Spleen (tissue), 11 donors: ENCODE data around the gene NEURL1. TPM values are rescaled to one million over a fixed set of nuclear protein-coding genes. Genes with fewer than 3 reads are reported as not detected.

Experiments used
- DNase-seq: peaks from one replicate; pipeline ENCODE4 v3.0.0-alpha.2; 2020
- H3K27ac ChIP-seq, 8 donors: fragments of 200-600 bp; sonication (generic) in 7 of 8; 1 replicate in 4 of 8; 2 replicates in 4 of 8; pipeline versions ENCODE4 v1.5.0 to v1.8.0; 2016 to 2021; ENCODE audit warnings: inconsistent platforms in 4 of 8, mild to moderate bottlenecking in 4 of 8, moderate library complexity in 1 of 8
- H3K27me3 ChIP-seq, 7 donors: fragments of 200-600 bp; sonication (generic) in 6 of 7; replicated peaks in 1 of 7; 1 replicate in 4 of 7; 2 replicates in 3 of 7; pipeline versions ENCODE4 v1.5.0 to v1.8.0; 2016 to 2021; ENCODE audit warnings: inconsistent platforms in 3 of 7, mild to moderate bottlenecking in 1 of 7
- H3K36me3 ChIP-seq, 6 donors: fragments of 200-600 bp; sonication (generic) in 5 of 6; 1 replicate in 4 of 6; 2 replicates in 2 of 6; pipeline versions ENCODE4 v1.5.0 to v1.8.0; 2016 to 2021; ENCODE audit warnings: inconsistent platforms in 2 of 6
- H3K4me1 ChIP-seq, 6 donors: fragments of 200-600 bp; sonication (generic) in 5 of 6; 1 replicate in 3 of 6; 2 replicates in 3 of 6; pipeline versions ENCODE4 v1.5.0 to v1.8.0; 2016 to 2021; ENCODE audit warnings: inconsistent platforms in 3 of 6
- H3K4me3 ChIP-seq, 8 donors: fragments of 200-600 bp; sonication (generic) in 7 of 8; 1 replicate in 4 of 8; 2 replicates in 4 of 8; pipeline versions ENCODE4 v1.5.0 to v1.8.0; 2016 to 2021; ENCODE audit warnings: inconsistent platforms in 4 of 8, mild to moderate bottlenecking in 4 of 8, moderate library complexity in 2 of 8
- H3K9me3 ChIP-seq, 8 donors: fragments of 200-600 bp; sonication (generic) in 7 of 8; 1 replicate in 4 of 8; 2 replicates in 4 of 8; pipeline versions ENCODE4 v1.5.0 to v1.8.0; 2016 to 2021; ENCODE audit warnings: inconsistent platforms in 4 of 8
- POLR2A ChIP-seq, 3 donors: fragments of 450-650 bp; IDR thresholded peaks; one replicate each; pipeline ENCODE4 v1.5.1; 2017; ENCODE audit warnings: antibody characterized with exemption in 3 of 3, mild to moderate bottlenecking in 1 of 3
- POLR2AphosphoS5 ChIP-seq, 3 donors: sonication (generic); formaldehyde crosslinking; IDR thresholded peaks; one replicate each; pipeline ENCODE4 v1.5.1; 2017; ENCODE audit warnings: antibody characterized with exemption in 3 of 3
- WGBS, 5 donors: extraction: QIAGEN DNeasy Blood & Tissue Kit in 3 of 5; methylation state at CpG; one replicate each; pipeline versions ENCODE4 v1.1.5 to v1.1.7; 2013 to 2018; 5-methylcytosine and 5-hydroxymethylcytosine counted together
- intact Hi-C: fragments of 100-400 bp; cut with DNase I; formaldehyde crosslinking; loops from one replicate; pipeline ENCODE4 v1.15.0; 2023; ENCODE audit warnings: low total_unique reads
- polyA plus RNA-seq, 3 donors: library from polyadenylated mRNA; stranded (reverse); fragments of 200-250 nt; gene quantifications; one replicate each; pipeline ENCODE4 v1.2.1, GENCODE V29; 2013
- total RNA-seq, 7 donors: library from RNA; depleted of rRNA in 3 of 7; stranded (reverse); fragments of >200 nt in 3 of 7; fragmentation: NEBNext Ultra II Directional in 4 of 7; extraction: Animal tissue kit (Norgen Biotek cat#: 25700) in 4 of 7; gene quantifications; one replicate each; pipeline versions ENCODE4 v1.1.0 to v1.2.1, GENCODE V29; 2016 to 2021
- TF ChIP-seq, protein P1 (sequence below), 11 experiments: fragments of 200-600 bp in 7 of 11; fragments of 450-650 bp in 4 of 11; sonication (generic) in 4 of 11; IDR thresholded peaks in 8 of 11; conservative IDR thresholded peaks in 3 of 11; 1 replicate in 7 of 11; 2 replicates in 4 of 11; pipeline versions ENCODE4 v1.4.0 to v1.8.0; 2016 to 2021; ENCODE audit warnings: antibody characterized with exemption in 11 of 11, inconsistent platforms in 4 of 11, mild to moderate bottlenecking in 1 of 11
- donor health status: healthy with polysubstance abuse.
- donor health status: DM: no; HTN: no; CAD: no; lungs with moderate emphysema.
- donor health status: DM: no; HTN: no; CAD: no.
- donor health status: Bipolar disorder and iron deficiency.
- donor health status: healthy.
- donor health status: DM: no; HTN: no; CAD: no.
- donor health status: DM: yes; HTN: yes; CAD: no.

Gene NEURL1
- total and polyA plus RNA-seq, 10 donors, result 0.43 to 3.6 (median 2.3) TPM

GRCh38 chr10:103590744-103591291, 97.3 kb downstream of the NEURL1 start:
- no peak overlapping the region for H3K27ac ChIP-seq
- no peak for DNase-seq
- peaks cover 0 to 8% (median 0%) of the 10 kb centered on the region in 8 donors for H3K9me3 ChIP-seq
- intact Hi-C loops, result no loop called here
- no peaks in the 10 kb centered on the region for H3K4me1 ChIP-seq
- 84 to 92% (median 89%) methylated on average over 4 to 6 of the region's 6 CpGs for WGBS, 5 donors
- no peak for TF ChIP-seq POLR2A (IDR thresholded peaks at IDR 0.05)
- peak in 1 of 3 donors; percentile 46 for TF ChIP-seq POLR2AphosphoS5 (IDR thresholded peaks at IDR 0.05)
- no peaks in the 10 kb centered on the region for H3K27me3 ChIP-seq
- no peak overlapping the region for H3K4me3 ChIP-seq
- H3K36me3 ChIP-seq, result peaks cover 0 to 8% (median 0%) of the 10 kb centered on the region in 6 donors

DNA sequence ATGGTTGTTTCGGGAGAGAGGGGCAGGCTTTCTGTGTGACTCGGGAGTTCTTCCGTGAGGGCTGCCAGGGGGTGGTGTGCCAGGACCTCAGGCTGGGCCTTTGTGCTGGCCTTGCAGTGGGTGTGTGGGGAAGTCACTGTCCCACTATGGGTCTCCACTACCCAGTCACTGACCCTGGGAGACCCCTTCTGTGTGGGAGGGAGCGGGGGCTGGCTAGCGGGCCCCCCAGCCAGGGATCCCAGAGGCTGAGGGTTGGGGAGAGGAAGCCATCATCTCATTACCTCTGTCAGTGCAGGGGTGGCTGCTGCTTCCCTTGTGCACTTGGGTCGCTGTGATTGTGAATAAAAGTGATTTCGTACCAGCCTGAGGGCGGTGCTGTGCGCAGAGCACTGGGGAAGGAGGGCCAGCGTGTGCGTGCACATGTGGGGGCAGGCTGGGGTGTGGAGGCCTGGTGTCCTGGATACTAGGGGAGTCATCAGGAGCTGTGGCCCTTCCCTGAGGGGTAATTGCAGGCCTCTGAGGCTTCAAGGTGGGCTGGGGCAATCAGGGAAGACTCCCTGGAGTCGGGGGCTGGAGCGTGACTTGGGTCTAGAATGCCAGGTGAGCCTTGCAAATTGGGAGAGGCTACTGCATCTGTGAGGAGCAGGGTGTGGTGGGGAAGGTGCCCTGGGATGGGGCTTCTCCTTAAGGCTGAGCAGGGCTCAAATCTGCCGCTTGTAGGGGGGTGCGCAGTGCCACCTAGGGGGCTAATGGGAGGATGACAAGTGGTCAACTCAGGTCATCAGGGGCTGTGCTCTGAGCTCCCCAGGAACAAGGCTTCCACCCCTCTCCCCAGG, 98.9 kb downstream of the NEURL1 start:
- no peak overlapping the region for H3K4me3 ChIP-seq
- 77 to 91% (median 88%) methylated on average over 13 to 15 of the region's 15 CpGs for whole genome bisulfite sequencing, 5 donors
- TF ChIP-seq, protein P1, sequence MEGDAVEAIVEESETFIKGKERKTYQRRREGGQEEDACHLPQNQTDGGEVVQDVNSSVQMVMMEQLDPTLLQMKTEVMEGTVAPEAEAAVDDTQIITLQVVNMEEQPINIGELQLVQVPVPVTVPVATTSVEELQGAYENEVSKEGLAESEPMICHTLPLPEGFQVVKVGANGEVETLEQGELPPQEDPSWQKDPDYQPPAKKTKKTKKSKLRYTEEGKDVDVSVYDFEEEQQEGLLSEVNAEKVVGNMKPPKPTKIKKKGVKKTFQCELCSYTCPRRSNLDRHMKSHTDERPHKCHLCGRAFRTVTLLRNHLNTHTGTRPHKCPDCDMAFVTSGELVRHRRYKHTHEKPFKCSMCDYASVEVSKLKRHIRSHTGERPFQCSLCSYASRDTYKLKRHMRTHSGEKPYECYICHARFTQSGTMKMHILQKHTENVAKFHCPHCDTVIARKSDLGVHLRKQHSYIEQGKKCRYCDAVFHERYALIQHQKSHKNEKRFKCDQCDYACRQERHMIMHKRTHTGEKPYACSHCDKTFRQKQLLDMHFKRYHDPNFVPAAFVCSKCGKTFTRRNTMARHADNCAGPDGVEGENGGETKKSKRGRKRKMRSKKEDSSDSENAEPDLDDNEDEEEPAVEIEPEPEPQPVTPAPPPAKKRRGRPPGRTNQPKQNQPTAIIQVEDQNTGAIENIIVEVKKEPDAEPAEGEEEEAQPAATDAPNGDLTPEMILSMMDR (IDR thresholded peaks at IDR 0.05 in 8 of 11, conservative IDR thresholded peaks at IDR 0.05 in 3 of 11), result peak in 9 of 11 experiments; percentile 27 to 68 (median 56)
- peak in 2 of 3 donors; percentile 24 to 39 for TF ChIP-seq POLR2AphosphoS5 (IDR thresholded peaks at IDR 0.05)
- no peak for TF ChIP-seq POLR2A (IDR thresholded peaks at IDR 0.05)
- no peak for DNase-seq
- peaks cover 0 to 8% (median 0%) of the 10 kb centered on the region in 6 donors for H3K36me3 ChIP-seq
- H3K9me3 ChIP-seq, result peaks cover 0 to 5% (median 0%) of the 10 kb centered on the region in 8 donors
- intact Hi-C loops, result no loop called here
- no peaks in the 10 kb centered on the region for H3K27me3 ChIP-seq
- H3K4me1 ChIP-seq, result no peaks in the 10 kb centered on the region
- no peak overlapping the region for H3K27ac ChIP-seq

GRCh38 chr10:103593022-103593570, 99.6 kb downstream of the NEURL1 start:
- Histone ChIP-seq H3K27ac (no peak overlapping the region), H3K27me3 (no peaks in the 10 kb centered on the region), H3K36me3 (peaks cover 0 to 2% (median 0%) of the 10 kb centered on the region in 6 donors), H3K4me1 (no peaks in the 10 kb centered on the region), H3K9me3 (no peaks in the 10 kb centered on the region), H3K4me3 (no peak overlapping the region)
- DNase-seq, result no peak
- 63 to 83% (median 80%) methylated on average over 3 of the region's 3 CpGs for WGBS, 5 donors
- TF ChIP-seq POLR2A (IDR thresholded peaks at IDR 0.05) (no peak), POLR2AphosphoS5 (IDR thresholded peaks at IDR 0.05) (peak in 1 of 3 donors; percentile 9)
- TF ChIP-seq, protein P1 (IDR thresholded peaks at IDR 0.05 in 8 of 11, conservative IDR thresholded peaks at IDR 0.05 in 3 of 11), result peak in 2 of 11 experiments; percentile 14 to 15
- intact Hi-C loops, result no loop called here

DNA sequence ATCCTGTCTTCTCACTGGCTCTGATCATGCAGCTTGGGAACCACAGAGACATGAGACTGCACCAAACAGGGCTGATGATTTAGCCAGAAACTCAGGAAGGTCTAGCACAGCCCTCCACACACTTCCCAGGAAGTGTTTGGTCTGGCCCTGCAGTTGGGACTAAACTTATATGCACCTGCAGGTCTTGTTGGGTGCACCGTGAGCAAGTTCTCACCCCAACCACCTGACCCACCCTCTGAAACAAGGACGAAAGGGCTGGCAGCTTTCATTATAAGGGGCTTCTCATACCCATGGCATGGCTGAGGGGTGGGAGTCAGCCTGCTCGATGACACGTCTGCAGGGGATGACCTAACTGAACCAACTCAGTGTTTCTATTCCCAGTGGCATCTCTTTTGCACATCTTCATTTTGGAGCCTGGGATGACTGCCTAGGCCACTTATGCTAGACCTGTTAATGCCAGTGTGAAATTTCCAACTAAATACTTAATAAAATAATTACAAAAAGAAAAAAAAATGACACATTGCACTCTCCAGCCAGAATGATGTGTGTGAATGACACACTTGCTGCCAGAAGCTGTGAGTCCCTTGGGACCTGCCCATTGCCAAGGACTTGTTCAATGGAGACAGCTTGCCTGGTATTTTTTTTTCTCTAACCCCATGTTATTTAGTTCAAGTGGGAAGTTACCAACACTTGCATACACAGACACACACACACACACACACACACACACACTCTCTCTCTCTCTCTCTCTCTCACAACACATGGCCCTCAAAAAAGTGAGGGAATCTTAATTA, 102.6 kb downstream of the NEURL1 start:
- H3K36me3 ChIP-seq, result peaks cover 0 to 13% (median 0%) of the 10 kb centered on the region in 6 donors
- intact Hi-C loops, result loop anchor here (5.0 kb wide), 1 partner anchor 91 kb away; no protein-coding TSS in a partner anchor
- 79 to 99% (median 91%) methylated on average over 2 to 4 of the region's 4 CpGs for WGBS, 5 donors
- no peaks in the 10 kb centered on the region for H3K27me3 ChIP-seq
- H3K4me3 ChIP-seq, result no peak overlapping the region
- no peak for TF ChIP-seq POLR2AphosphoS5 (IDR thresholded peaks at IDR 0.05)
- TF ChIP-seq, protein P1 (IDR thresholded peaks at IDR 0.05 in 8 of 11, conservative IDR thresholded peaks at IDR 0.05 in 3 of 11), result no peak
- TF ChIP-seq POLR2A (IDR thresholded peaks at IDR 0.05), result no peak
- H3K27ac ChIP-seq, result no peak overlapping the region
- no peak for DNase-seq
- peaks cover 0 to 10% (median 4%) of the 10 kb centered on the region in 6 donors for H3K4me1 ChIP-seq
- H3K9me3 ChIP-seq, result no peaks in the 10 kb centered on the region
